ENCODE data around the gene NUP107.

NUP107 gene

GRCh38 chr12:68739891-68740290 is 53.1 kb downstream of the NUP107 start:
- DNase-seq (ENCODE audit: low read depth in 1 of 2, low spot score in 1 of 2): no peak

DNA sequence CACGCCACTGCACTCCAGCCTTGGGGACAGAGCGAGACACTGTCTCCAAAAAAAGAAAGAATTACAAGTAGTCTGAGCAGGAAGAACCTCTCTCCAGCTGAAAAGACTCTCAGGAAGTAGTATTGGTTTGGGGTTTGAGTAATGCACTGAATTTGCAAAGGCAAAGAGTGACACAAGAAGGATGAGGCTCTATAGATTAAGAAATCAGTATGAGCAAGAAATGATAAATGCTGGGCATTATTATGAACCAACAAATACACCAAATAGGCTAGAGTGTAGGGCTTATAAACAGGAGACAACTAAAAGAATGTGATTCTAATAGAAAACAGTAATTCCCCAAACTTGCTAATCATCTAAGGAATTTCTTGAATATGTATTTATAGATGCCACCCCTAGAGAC is 56.6 kb downstream of the NUP107 start:
- no peak for DNase-seq (ENCODE audit: low read depth in 1 of 2, low spot score in 1 of 2)

GRCh38 chr12:68745376-68745903 is 58.7 kb downstream of the NUP107 start:
- DNase-seq (ENCODE audit: low read depth in 1 of 2, low spot score in 1 of 2): no peak

GRCh38 chr12:68745904-68746571 is 59.3 kb downstream of the NUP107 start, which contains the start of gene SLC35E3:
TSS of gene SLC35E3 (plus strand) at chr12:68746176. CDS start at chr12:68746378, 202 bp downstream.
- DNase-seq (ENCODE audit: low read depth in 1 of 2, low spot score in 1 of 2): peak; percentile 76 to 81

DNA sequence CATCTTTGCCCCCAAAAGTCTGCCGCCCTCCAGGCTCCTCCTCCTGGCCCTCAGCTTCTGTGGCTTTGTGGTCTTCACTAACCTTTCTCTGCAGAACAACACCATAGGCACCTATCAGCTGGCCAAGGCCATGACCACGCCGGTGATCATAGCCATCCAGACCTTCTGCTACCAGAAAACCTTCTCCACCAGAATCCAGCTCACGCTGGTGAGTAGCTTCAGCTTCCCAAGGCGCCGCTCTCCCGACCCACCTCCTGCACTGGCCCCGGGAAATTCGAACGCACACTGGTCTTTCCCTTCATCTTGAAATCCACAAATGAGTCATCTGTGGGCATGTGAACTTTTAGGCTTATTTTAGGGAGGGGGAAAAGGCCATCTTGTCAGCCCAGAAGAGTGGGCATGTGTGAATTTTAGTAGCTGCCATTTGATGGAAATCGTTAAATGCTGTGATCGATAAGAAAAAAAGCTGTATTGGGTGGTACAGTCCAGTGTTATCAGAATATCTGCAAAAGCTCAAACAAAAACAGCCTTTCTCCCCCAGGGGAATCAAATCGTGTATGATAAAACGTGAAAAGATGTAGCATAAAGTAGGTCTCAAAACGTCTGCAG is 59.9 kb downstream of the NUP107 start:
- DNase-seq (ENCODE audit: low read depth in 1 of 2, low spot score in 1 of 2): peak in 1 of 2 donors; percentile 6

DNA sequence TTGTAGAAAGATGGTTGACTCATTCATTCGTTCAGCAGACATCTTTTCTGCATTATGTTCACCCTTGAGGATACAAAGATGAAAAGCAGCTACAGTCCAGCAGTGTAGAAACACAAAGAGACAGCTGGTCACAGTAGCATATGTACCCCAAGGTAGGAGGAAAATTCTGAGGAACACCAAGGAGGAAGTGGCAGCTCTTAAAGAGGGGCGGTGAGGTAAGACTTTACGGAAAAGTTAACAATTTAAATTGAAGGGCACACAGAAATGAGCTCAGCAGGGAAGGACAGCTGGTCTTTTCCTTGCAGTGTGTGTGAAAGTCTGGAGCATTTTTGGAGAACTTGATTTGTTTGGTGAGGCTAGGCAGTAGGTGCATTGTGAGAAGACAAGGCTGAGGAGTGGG is 62.7 kb downstream of the NUP107 start:
- DNase-seq (ENCODE audit: low read depth in 1 of 2, low spot score in 1 of 2): no peak

- DNase-seq (ENCODE audit: low read depth in 1 of 2, low spot score in 1 of 2): no peak
Measured at GRCh38 chr12:68749861-68750260, 63.1 kb downstream of the NUP107 start.

- no peak for DNase-seq (ENCODE audit: low read depth in 1 of 2, low spot score in 1 of 2)
Measured at GRCh38 chr12:68750506-68750905, 63.7 kb downstream of the NUP107 start.

GRCh38 chr12:68755536-68756243 is 68.9 kb downstream of the NUP107 start:
- DNase-seq (ENCODE audit: low read depth in 1 of 2, low spot score in 1 of 2): no peak

- no peak for DNase-seq (ENCODE audit: low read depth in 1 of 2, low spot score in 1 of 2)
Measured at GRCh38 chr12:68759852-68760251, 73.1 kb downstream of the NUP107 start.

DNA sequence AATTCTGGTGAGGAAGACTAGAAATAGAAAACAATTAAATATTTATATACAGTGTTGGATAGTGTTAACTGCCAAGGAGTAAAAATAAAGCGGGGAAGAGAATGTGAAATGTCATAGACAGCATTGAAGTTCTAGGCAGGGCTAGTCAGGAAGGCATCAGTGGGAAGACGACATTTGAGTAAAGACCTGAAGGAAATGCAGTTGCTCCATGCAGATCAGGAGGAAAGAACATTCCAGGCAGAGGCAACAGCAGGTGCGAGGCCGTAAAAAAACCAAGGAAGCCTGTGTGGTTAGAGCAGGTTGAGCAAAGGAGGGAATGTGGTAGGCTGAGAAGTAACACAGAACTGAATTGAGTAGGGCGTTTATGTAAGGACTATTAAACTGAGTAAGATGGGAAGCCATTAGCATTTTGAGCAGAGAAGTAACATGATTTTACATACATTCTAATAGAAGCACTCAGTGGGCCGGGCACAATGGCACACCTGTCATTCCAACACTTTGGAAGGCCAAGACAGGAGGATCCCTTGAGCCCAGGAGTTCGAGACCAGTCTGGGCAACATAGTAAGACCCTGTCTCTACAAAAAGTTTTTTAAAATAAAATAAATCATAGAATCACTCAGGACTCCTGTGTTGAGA is 74.1 kb downstream of the NUP107 start:
- DNase-seq (ENCODE audit: low read depth in 1 of 2, low spot score in 1 of 2): no peak

DNA sequence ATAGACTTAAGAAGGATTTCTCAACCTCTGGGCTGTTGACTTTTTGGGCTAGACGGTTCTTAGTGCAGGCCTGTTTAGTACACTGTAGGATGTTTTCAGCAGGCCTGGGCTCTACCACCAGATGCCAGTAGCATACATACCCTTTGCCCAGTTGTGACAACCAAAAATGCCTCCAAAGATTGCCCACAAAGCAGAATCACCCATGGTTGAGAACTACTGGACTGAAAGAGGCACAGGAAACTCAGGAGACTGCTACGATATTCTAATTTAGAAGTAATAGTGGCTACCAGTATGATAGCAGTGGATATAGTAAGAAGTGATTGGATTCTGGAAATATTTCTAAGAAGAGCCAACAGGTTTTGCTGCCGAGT is 74.6 kb downstream of the NUP107 start:
- DNase-seq (ENCODE audit: low read depth in 1 of 2, low spot score in 1 of 2): no peak

DNA sequence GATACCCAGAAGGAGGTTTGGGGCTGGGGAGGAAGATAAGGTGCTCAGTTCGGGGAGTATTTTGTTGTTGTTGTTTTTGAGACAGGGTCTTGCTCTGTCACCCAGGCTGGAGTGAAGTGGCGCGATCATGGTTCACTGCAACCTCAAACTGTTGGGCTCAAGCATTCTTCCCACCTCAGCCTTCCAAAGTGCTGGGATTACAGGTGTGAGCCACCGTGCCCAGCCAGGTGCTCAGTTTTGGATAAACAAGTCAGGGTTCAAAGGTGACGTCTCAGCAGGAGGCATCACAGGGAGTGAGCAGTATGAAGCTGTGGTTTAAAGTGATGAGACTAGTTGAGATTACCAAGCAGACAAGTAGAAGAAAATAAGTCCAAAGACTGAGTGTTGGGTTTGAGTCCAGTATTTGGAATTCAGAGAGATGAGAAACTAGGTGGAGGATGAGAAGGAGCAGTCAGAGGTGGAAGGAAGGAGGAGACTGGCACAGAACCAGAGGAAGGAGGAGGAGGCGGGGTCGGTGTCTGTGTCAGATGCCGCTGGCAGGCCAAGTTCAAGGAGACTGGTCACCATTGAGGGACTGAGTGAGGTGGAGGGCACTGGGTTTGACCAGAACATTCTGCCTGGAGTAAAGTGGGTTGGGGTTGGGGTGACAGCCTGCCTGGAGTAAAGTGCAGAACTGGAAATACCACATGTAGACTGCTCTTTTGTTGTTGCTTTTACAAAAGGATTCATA is 75.3 kb downstream of the NUP107 start:
- DNase-seq (ENCODE audit: low read depth in 1 of 2, low spot score in 1 of 2): no peak

DNA sequence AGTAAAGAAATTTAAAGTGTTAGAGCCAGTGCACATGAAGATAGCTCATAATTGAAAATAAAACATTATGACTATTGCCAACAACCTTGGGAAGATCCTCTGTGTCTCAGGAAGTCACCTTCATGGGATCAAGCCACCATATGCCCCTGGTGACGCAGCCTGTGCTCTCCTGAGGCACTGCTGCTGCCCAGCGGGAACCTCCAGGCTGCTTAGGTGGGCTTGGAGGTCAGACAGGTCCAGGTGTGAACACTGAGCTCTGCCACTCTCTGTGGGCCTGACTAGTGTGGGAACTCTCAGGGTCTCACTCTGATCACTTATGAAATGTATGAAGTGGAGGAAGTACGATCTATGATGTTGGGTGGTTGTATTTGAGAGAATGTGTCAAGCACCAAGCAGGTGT is 75.9 kb downstream of the NUP107 start:
- no peak for DNase-seq (ENCODE audit: low read depth in 1 of 2, low spot score in 1 of 2)

DNA sequence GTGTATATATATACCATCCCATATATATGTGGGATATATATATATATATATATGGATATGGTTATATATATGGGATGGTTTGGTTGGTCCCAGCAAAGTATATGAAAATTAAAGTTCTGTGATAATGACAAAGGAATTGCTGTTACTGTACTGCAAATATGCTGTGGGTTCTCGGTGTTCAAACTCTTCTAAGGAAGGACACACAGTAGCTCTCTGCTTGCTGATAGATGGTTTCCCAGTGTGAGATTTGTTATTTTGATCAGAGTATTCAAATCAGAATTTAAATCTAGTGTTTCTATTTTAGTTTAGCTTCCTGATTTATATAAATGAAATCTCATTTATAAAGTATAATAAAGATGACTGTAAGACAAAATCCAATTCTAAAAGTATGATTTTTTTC is 78.9 kb downstream of the NUP107 start:
- DNase-seq (ENCODE audit: low read depth in 1 of 2, low spot score in 1 of 2): no peak

GRCh38 chr12:68766646-68767045 is 79.9 kb downstream of the NUP107 start:
- DNase-seq (ENCODE audit: low read depth in 1 of 2, low spot score in 1 of 2): no peak

GRCh38 chr12:68767191-68767590 is 80.4 kb downstream of the NUP107 start:
- DNase-seq (ENCODE audit: low read depth in 1 of 2, low spot score in 1 of 2): no peak

GRCh38 chr12:68768431-68768939 is 81.7 kb downstream of the NUP107 start:
- no peak for DNase-seq (ENCODE audit: low read depth in 1 of 2, low spot score in 1 of 2)

DNA sequence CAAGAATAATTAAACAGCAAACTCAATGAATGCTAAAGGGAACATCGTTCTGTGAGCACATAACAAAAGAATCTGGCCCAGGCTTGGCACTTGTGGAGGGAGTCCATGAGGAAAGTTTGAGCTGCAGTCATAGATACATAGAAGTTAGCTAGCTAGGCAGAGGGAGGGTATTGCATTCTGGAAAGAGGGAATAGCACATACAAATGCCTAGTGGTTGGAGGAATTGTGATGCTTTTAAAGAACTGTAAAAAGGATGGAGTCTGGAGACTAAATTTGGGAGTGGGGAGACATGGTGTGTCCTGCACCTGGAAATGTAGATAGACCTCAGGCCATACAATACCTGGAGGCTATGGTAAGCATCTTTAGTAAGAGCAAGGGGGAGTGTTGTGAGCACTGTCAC is 83.2 kb downstream of the NUP107 start:
- DNase-seq (ENCODE audit: low read depth in 1 of 2, low spot score in 1 of 2): no peak

GRCh38 chr12:68771223-68771925 is 84.6 kb downstream of the NUP107 start:
- no peak for DNase-seq (ENCODE audit: low read depth in 1 of 2, low spot score in 1 of 2)

Measured in stimulated activated CD4-positive, alpha-beta T cell treated with anti-CD3 and anti-CD28 coated beads, Interleukin-15, amount 100 ng/mL, for 1 hour (primary cell).